Ovary (tissue), 3 donors: ENCODE measurements around the gene CLEC10A.

ENCODE experiments used
- EP300 ChIP-seq: sonication (generic); formaldehyde crosslinking; IDR thresholded peaks from one replicate; pipeline ENCODE4 v1.6.1; 2017; ENCODE audit warnings: antibody characterized with exemption
- POLR2A ChIP-seq: fragments of 450-650 bp; IDR thresholded peaks from one replicate; pipeline ENCODE4 v1.6.1; 2017; ENCODE audit warnings: antibody characterized with exemption, mild to moderate bottlenecking, moderate library complexity
- TF ChIP-seq, protein P1 (sequence below), 3 donors: fragments of 450-650 bp in 2 of 3; fragments of 200-600 bp in 1 of 3; IDR thresholded peaks; one replicate each; pipeline versions ENCODE4 v1.5.1 to v1.8.0; 2016 to 2022; ENCODE audit warnings: antibody characterized with exemption in 3 of 3, mild to moderate bottlenecking in 1 of 3
- donor health status: DM: no; HTN: no; CAD: no.

DNA sequence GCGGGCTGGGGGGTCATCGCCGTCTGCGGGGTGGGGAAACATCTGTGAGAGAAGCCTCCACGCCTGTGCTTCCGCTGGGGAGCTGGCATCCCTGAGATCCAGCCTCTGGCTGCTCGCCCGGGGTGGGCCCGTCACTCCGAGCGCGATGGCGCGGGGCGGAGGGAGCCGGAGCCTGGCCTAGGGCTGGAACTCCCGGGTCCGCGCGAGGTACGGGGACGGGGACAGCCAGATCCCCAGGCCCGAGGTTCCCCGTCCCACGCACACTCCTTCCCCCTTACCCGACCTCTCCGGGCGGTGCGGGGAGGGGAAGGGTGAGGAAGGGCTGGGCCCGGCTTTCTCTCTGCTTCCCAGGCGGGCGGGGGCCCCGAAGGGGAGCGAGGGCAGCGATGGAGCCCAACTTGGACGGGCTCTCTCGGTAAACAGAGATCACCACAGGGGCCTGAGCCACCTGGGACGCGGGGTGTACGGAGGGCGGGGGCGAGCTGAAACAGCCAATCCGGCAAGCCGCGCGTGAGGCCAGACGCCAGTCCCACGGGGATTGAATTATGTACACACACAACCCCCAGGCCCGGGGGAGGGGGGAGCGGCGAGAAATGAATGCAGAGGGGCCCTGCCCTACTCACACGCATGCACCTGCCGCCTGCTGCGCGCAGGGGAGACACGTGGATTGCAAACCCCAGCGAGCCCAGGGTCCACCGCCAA, 36.4 kb downstream of the CLEC10A start, which contains the start of gene SLC16A11:
- TF ChIP-seq, protein P1, sequence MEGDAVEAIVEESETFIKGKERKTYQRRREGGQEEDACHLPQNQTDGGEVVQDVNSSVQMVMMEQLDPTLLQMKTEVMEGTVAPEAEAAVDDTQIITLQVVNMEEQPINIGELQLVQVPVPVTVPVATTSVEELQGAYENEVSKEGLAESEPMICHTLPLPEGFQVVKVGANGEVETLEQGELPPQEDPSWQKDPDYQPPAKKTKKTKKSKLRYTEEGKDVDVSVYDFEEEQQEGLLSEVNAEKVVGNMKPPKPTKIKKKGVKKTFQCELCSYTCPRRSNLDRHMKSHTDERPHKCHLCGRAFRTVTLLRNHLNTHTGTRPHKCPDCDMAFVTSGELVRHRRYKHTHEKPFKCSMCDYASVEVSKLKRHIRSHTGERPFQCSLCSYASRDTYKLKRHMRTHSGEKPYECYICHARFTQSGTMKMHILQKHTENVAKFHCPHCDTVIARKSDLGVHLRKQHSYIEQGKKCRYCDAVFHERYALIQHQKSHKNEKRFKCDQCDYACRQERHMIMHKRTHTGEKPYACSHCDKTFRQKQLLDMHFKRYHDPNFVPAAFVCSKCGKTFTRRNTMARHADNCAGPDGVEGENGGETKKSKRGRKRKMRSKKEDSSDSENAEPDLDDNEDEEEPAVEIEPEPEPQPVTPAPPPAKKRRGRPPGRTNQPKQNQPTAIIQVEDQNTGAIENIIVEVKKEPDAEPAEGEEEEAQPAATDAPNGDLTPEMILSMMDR (IDR thresholded peaks at IDR 0.05), result no peak
- TF ChIP-seq POLR2A, result no peak
- no peak for TF ChIP-seq EP300
